ENCODE measurements around the gene PRRX2.
"Not testable (repeated sequence)": the region's sequence is repeated elsewhere in the genome, so short reads cannot be mapped to it uniquely, and the experiment has no call there.

Gene PRRX2

DNA sequence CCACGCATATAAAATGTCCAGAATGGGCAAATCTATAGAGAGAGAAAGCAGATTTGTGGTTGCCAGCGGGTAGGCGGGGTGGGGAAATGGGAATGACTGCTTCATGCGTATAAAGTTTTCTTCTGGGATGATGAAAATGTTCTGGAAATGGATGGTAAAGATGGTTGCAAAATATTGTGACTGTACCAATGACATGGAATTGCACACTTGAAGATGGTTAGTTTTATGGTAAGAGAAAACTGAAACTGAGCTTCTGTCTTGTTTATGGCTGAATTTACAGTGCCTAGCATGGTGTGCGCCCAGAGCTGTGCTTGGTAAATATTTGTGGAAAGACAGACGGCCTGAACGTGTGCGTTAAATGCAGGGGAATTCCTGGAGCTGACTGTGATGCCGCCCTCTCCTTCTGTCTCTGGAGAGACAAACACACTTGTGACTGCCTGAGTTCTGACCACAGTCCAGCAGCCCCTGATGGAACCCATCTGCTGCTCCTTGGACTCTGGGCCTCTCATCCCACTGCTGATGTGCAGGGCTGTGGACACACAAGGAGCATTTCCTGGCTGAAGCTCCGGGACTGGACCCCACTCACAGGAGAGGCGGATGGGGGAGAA lies 96.0 kb downstream of the PRRX2 start:
- DNase-seq (ENCODE audit: low spot score), result no peak

DNA sequence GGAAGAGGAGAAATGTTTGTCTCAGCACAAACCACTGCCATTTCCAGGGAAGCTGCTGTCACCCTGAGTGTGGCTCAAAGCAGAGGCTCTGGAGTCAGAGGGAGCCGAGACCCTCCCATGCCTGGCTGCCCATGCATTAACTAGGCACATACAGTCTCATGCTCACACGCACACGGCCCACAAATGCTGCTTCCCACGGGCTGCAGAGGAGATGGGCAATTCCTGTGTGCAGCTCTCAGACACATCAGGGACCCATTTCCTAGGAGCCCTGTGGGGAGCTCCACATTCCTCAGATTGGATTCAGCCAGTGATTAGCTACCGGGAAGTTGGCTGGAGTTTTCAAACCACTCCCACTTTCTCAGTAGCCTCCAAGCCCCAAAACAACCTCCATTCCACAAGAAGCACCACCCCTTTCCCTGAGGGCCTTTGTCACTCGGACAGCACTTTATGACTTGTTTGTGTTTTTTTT lies 96.5 kb downstream of the PRRX2 start:
- no peak for DNase-seq (ENCODE audit: low spot score)

DNA sequence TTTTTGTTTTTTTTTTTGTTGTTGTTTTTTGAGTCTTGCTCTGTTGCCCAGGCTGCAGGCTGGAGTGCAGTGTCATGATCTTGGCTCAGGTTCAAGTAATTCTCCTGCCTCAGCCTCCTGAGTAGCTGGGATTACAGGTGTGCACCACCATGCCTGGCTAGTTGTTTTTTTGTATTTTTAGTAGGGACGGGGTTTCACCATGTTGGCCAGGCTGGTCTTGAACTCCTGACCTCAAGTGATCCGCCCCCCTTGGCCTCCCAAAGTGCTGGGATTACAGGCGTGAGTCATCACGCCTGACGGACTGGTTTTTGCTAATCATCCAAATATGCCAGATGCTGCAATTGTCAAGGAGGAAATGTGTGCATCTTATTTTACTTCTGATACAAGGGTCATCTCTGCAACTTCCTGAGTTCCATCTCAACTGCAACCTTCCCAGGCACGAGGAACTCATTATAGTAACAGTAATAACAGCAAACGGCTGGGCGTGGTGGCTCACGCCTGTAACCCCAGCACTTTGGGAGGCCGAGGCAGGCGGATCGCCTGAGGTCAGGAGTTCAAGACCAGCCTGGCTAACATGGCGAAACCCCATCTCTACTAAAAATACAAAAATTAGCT lies 97.0 kb downstream of the PRRX2 start:
- DNase-seq (ENCODE audit: low spot score), result not testable (repeated sequence)

DNA sequence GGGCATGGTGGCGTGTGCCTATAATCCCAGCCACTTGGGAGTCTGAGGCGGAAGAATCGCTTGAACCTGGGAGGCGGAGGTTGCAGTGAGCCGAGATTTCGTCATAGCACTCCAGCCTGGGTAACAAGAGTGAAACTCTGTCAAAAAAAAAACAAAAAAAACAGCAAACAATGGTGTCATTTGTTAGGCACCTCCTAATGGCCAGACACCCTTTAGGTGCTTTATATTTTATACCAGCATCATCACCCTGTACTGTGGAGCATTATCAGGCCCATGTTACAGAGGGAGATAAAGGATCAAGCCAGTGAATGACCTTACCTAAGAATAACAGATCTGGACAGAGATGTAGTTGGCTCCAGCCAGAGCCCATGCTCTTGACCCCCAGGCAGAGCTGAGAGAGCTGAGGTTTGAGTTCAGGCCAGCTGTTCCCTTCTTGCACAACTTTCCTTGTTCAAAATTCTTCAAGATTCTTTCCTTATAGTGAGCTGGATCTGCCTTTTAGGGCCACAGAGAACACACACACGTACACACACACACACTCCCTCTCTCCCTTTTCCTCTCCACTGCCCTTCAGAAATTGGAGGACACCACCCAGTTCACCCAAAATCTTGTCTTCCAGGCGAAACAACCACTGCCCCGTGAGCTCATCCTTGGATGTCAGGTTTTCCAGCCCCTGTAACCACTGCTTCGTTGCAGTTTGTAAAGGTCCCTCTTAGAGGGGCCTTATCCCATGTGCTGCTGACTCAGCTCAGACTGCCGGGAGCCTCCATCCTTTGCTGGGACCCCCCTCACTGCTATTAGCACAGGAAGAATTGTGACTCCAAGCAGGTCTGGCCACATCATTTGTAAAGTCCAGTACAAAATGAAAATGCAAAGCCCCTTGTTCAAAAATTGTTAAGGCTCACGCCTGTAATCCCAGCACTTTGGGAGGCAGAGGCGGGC lies 97.8 kb downstream of the PRRX2 start:
- DNase-seq (ENCODE audit: low spot score), result no peak

DNA sequence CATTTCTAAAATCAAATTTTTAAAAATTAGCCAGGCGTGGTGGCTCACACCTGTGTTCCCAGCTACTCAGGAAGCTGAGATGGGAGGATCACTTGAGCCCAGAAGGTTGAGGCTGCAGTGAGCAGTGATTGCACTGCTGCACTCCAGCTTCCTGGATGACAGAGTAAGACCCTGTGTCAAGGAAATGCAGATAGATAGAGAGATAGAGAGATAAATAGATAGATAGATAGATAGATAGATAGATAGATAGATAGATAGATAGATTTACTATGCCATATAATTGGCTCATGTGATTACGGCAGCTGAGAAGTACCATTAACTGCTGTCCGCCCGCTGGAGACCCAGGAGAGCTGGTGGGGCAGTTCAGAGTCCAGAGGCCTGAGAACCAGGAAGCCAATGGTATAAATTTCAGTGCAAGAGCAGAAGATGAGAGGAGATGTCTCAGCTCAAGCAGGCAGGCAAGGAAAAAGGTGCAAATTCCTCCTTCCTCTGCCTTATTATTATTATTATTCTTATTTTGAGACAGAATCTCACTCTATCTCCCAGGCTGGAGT lies 100.4 kb downstream of the PRRX2 start:
- no peak for DNase-seq (ENCODE audit: low spot score)

DNA sequence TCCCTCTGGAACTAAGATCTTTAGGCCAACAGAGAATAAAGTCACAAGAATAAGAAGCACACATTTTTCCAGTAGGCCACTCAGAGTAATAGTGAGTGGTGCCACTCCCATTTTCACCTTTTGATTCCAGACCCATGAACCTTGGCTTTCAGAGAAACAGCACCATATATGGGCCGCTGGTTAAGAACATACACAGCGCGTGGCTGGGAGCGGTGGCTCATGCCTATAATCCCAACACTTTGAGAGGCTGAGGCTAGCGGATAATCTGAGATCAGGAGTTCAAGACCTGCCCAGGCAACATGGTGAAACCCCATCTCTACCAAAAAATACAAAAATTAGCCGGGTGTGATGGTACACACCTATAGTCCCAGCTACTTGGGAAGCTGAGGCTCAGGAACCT lies 103.0 kb downstream of the PRRX2 start:
- DNase-seq (ENCODE audit: low spot score), result no peak

GRCh38 chr9:129769669-129770068 lies 104.2 kb downstream of the PRRX2 start:
- no peak for DNase-seq (ENCODE audit: low spot score)

GRCh38 chr9:129770741-129771140 lies 105.3 kb downstream of the PRRX2 start:
- no peak for DNase-seq (ENCODE audit: low spot score)
